Prostate gland (tissue), 2 donors: ENCODE data around the gene STK17B.

ENCODE experiments used
- CTCF ChIP-seq, 4 experiments: fragments of 200-600 bp in 2 of 4; fragments of 450-650 bp in 2 of 4; sonication (generic) in 2 of 4; IDR thresholded peaks; 1 replicate in 3 of 4; 2 replicates in 1 of 4; pipeline ENCODE4 v1.5.1; 2016 to 2019; ENCODE audit warnings: antibody characterized with exemption in 4 of 4, mild to moderate bottlenecking in 2 of 4, moderate library complexity in 2 of 4
- POLR2A ChIP-seq: fragments of 450-650 bp; IDR thresholded peaks from one replicate; pipeline ENCODE4 v1.6.1; 2016; ENCODE audit warnings: antibody characterized with exemption, mild to moderate bottlenecking
- POLR2AphosphoS5 ChIP-seq: sonication (generic); formaldehyde crosslinking; IDR thresholded peaks from one replicate; pipeline ENCODE4 v1.6.1; 2017; ENCODE audit warnings: antibody characterized with exemption

GRCh38 chr2:196170606-196171247, 651 bp downstream of the STK17B start:
- TF ChIP-seq CTCF (IDR thresholded peaks at IDR 0.05) (no peak), POLR2A (no peak), POLR2AphosphoS5 (no peak)
